H1 (cell line): ENCODE data around the gene GPN2. TPM values are rescaled to one million over a fixed set of nuclear protein-coding genes. Genes with fewer than 3 reads are reported as not detected.
A peak's percentile ranks its signal among the peaks of the same experiment; 100 is the strongest.

ENCODE experiments used
- CBX8 ChIP-seq: fragments of 300-800, 300-1000 bp; sonication (generic); IDR thresholded peaks from 2 replicates; pipeline ENCODE4 v1.7.1; 2016; ENCODE audit warnings: low read depth, low read length, borderline replicate concordance
- CTBP2 ChIP-seq: IDR thresholded peaks from 2 replicates; pipeline ENCODE4 v1.7.0; 2011; ENCODE audit warnings: borderline replicate concordance, mild to moderate bottlenecking, moderate library complexity, mixed read lengths, low read length; ENCODE audit not compliant: insufficient read depth, insufficient read length
- GABPA ChIP-seq: IDR thresholded peaks from 2 replicates; pipeline ENCODE4 v1.6.1; 2011; ENCODE audit warnings: mild to moderate bottlenecking, low read length, moderate library complexity, borderline replicate concordance; ENCODE audit not compliant: insufficient read depth
- HDAC2 ChIP-seq, 2 experiments: fragments of 300-600 bp in 1 of 2; sonication (generic) in 1 of 2; IDR thresholded peaks; 2 replicates each; pipeline ENCODE4 v1.6.1; 2011 to 2012; ENCODE audit warnings: low read depth in 2 of 2, low read length in 2 of 2, mild to moderate bottlenecking in 2 of 2, moderate library complexity in 2 of 2, borderline replicate concordance in 1 of 2, inconsistent platforms in 1 of 2
- HDAC6 ChIP-seq: IDR thresholded peaks from one replicate; pipeline ENCODE4 v1.7.1; 2012; ENCODE audit warnings: low read depth, mild to moderate bottlenecking, inconsistent platforms, low read length, moderate library complexity
- NANOG ChIP-seq: IDR thresholded peaks from 2 replicates; pipeline ENCODE4 v1.6.1; 2011; ENCODE audit warnings: low read length, low read depth, mild to moderate bottlenecking, inconsistent platforms; ENCODE audit not compliant: insufficient read depth, poor library complexity, severe bottlenecking
- NRF1 ChIP-seq: IDR thresholded peaks from 2 replicates; pipeline ENCODE4 v1.6.1; 2011; ENCODE audit warnings: mild to moderate bottlenecking, low read depth, low read length, improper control_type of control experiment
- PHF8 ChIP-seq: fragments of 200-600 bp; sonication (generic); conservative IDR thresholded peaks from 2 replicates; pipeline ENCODE4 v1.7.1; 2012; ENCODE audit warnings: low read depth, mild to moderate bottlenecking, inconsistent platforms, low read length, moderate library complexity
- POLR2A ChIP-seq, 2 experiments: IDR thresholded peaks; 1 replicate in 1 of 2; 2 replicates in 1 of 2; pipeline ENCODE4 v1.6.1; 2011; ENCODE audit warnings: low read depth in 2 of 2, low read length in 2 of 2, mild to moderate bottlenecking in 2 of 2; ENCODE audit errors: control extremely low read depth in 1 of 2
- RBBP5 ChIP-seq: IDR thresholded peaks from 2 replicates; pipeline ENCODE4 v1.7.1; 2012; ENCODE audit warnings: low read depth, mild to moderate bottlenecking, inconsistent platforms, low read length, moderate library complexity, borderline replicate concordance
- SUZ12 ChIP-seq: fragments of 200-600 bp; sonication (generic); IDR thresholded peaks from 2 replicates; pipeline ENCODE4 v1.6.1; 2012; ENCODE audit warnings: mild to moderate bottlenecking, inconsistent platforms, low read length, moderate library complexity, mixed read lengths
- TCF12 ChIP-seq: IDR thresholded peaks from 2 replicates; pipeline ENCODE4 v1.6.1; 2011; ENCODE audit warnings: low read depth, mild to moderate bottlenecking, low read length
- TEAD4 ChIP-seq: IDR thresholded peaks from 2 replicates; pipeline ENCODE4 v1.6.1; 2012; ENCODE audit warnings: low read depth, low read length, inconsistent platforms, mixed read lengths
- polyA plus RNA-seq, 7 experiments: library from polyadenylated mRNA; depleted of rRNA in 3 of 7; stranded (reverse) in 5 of 7; unstranded in 2 of 7; fragments of >200 nt in 5 of 7; fragments of 200-250 nt in 2 of 7; gene quantifications; 1 replicate in 5 of 7; 2 replicates in 1 of 7; 4 replicates in 1 of 7; pipeline versions ENCODE4 v1.2.1 to v1.2.3, GENCODE V29; 2011 to 2013; ENCODE audit warnings: missing spikeins in 2 of 7, mixed read lengths in 2 of 7
- total RNA-seq: library from RNA; stranded (reverse); fragmentation: NEBNext Ultra II Directional; extraction: Animal tissue kit (Norgen Biotek cat#: 25700); gene quantifications from 2 replicates; pipeline ENCODE4 v1.2.1, GENCODE V29; 2021
- TF ChIP-seq, protein P1 (sequence below): IDR thresholded peaks from 2 replicates; pipeline ENCODE4 v1.6.1; 2012; ENCODE audit warnings: low read length, inconsistent platforms
- TF ChIP-seq, protein P2 (sequence below), 3 experiments: IDR thresholded peaks; 1 replicate in 2 of 3; 2 replicates in 1 of 3; pipeline versions ENCODE4 v1.5.1 to v1.6.1; 2011; ENCODE audit warnings: low read length in 3 of 3, mild to moderate bottlenecking in 3 of 3, inconsistent platforms in 2 of 3, low read depth in 1 of 3, moderate library complexity in 1 of 3; ENCODE audit not compliant: insufficient read depth in 1 of 3; ENCODE audit errors: control extremely low read depth in 1 of 3

GPN2 gene
- total and polyA plus RNA-seq, 2 of the 8 experiments (the other 6 are each of a cell fraction or from before 2014, with no cell fraction given), result 27.3 to 36.8 TPM

DNA sequence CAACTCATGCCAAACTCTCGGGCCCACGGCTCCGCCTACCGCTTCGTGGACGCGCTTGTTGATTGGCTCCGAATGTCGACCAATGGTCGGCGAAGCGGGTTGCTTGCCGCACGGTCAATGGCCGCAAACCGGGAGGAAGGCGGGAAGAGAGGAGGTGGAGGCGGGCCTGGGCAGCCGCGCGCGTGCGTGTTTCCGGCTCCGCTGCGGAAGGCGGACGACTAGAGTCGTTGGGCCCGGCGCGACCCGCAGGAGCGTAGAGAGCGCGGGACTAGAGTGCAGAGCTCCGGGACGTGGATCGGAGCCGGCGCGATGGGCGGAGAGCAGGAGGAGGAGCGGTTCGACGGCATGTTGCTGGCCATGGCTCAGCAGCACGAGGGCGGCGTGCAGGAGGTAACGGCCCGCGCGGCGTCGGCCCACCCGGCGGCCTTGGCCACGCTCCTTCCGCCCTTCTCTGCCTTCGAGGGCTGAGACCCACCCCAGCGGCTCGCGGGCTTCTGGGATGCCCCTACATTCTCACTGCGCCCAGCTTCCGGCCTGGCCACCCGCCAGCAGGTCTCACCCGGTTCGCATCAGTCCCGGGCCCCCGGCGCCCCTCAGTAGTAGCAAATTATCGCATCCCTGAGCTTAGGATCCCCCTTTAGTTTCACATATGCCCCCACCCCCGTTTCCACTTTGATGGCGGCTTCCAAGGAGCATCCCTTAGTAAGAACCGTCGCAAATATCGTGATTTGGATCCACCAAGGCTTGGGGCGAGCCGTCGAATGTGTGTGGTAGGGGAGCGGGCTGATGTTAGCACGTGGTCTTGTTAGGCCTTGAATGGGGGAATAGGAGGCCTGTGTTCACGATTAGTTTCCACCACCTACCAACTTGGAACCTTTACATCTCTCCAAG, 31.7 kb upstream of the GPN2 start, which contains the start of gene NUDC (continued):
- TF ChIP-seq HDAC6 (no peak), POLR2A (IDR thresholded peaks at IDR 0.05; ENCODE audit: control extremely low read depth in 1 of 2, low read depth in 2 of 2, low read length in 2 of 2) (peak; percentile 66 to 94), GABPA (peak; percentile 57; the same call in 1 of the 2 replicates), NANOG (no peak), CTBP2 (no peak), RBBP5 (peak; percentile 72; the same call in 1 of the 2 replicates), TEAD4 (no peak), NRF1 (peak; percentile 24; the same call in 1 of the 2 replicates), CBX8 (no peak), TCF12 (no peak), SUZ12 (no peak), PHF8 (peak; percentile 90), HDAC2 (IDR thresholded peaks at IDR 0.05; ENCODE audit: borderline replicate concordance in 1 of 2, low read depth in 2 of 2, low read length in 2 of 2) (peak; percentile 64 to 85; a peak in 2 of 4 replicates)
- TF ChIP-seq, protein P1, sequence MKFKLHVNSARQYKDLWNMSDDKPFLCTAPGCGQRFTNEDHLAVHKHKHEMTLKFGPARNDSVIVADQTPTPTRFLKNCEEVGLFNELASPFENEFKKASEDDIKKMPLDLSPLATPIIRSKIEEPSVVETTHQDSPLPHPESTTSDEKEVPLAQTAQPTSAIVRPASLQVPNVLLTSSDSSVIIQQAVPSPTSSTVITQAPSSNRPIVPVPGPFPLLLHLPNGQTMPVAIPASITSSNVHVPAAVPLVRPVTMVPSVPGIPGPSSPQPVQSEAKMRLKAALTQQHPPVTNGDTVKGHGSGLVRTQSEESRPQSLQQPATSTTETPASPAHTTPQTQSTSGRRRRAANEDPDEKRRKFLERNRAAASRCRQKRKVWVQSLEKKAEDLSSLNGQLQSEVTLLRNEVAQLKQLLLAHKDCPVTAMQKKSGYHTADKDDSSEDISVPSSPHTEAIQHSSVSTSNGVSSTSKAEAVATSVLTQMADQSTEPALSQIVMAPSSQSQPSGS, result no peak
- TF ChIP-seq, protein P2, sequence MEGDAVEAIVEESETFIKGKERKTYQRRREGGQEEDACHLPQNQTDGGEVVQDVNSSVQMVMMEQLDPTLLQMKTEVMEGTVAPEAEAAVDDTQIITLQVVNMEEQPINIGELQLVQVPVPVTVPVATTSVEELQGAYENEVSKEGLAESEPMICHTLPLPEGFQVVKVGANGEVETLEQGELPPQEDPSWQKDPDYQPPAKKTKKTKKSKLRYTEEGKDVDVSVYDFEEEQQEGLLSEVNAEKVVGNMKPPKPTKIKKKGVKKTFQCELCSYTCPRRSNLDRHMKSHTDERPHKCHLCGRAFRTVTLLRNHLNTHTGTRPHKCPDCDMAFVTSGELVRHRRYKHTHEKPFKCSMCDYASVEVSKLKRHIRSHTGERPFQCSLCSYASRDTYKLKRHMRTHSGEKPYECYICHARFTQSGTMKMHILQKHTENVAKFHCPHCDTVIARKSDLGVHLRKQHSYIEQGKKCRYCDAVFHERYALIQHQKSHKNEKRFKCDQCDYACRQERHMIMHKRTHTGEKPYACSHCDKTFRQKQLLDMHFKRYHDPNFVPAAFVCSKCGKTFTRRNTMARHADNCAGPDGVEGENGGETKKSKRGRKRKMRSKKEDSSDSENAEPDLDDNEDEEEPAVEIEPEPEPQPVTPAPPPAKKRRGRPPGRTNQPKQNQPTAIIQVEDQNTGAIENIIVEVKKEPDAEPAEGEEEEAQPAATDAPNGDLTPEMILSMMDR (IDR thresholded peaks at IDR 0.05; ENCODE audit: control extremely low read depth in 1 of 3, insufficient read depth in 1 of 3, low read depth in 1 of 3, low read length in 3 of 3), result no peak
